Measurements from ENCODE around the gene DIPK1A. TPM values are rescaled to one million over a fixed set of nuclear protein-coding genes. Genes with fewer than 3 reads are reported as not detected.

Gene DIPK1A
- total RNA-seq, 1 donor from 2014 or later: 26.5 TPM

- DNase-seq: no peak
Measured at GRCh38 chr1:92792340-92792782, 168.9 kb downstream of the DIPK1A start.

Small RNA genes within 50 kb of the gene (small RNA-seq; reads per million reads assigned to genes)
- gene RF00432 (not detected), gene RN7SL692P (not detected), gene RNU6-210P (not detected), gene RNU6-970P (not detected), gene SNORA66 (4.8 reads per million, percentile 89 among the genes with 10 or more reads in this experiment), gene SNORD21 (not detected)

Other genes with a start within 250 kb of the DIPK1A start
- gene EVI5, start 176.4 kb downstream of the DIPK1A start, total RNA-seq: 76.0 TPM
- gene RPL5, start 129.4 kb downstream of the DIPK1A start, total RNA-seq: 1,360 TPM
- gene MTF2, start 117.8 kb upstream of the DIPK1A start, total RNA-seq: 94.7 TPM
- 44.0 TPM for gene TMED5, start 219.0 kb upstream of the DIPK1A start, total RNA-seq
- 8.6 TPM for gene CCDC18, start 219.3 kb upstream of the DIPK1A start, total RNA-seq